ENCODE results near the gene S100A7. TPM values are rescaled to one million over a fixed set of nuclear protein-coding genes. Genes with fewer than 3 reads are reported as not detected.

Gene S100A7
- total and polyA plus RNA-seq, 9 of the 15 experiments (the other 6 are each of a cell fraction or from before 2014, with no cell fraction given): not detected

- TF ChIP-seq XRCC5 (IDR thresholded peaks at IDR 0.05; ENCODE audit: low read depth, low read length) (no peak), ZNF551 (CRISPR knock-in tag; IDR thresholded peaks at IDR 0.05) (no peak), ZNF140 (CRISPR knock-in tag; IDR thresholded peaks at IDR 0.05) (no peak), POU5F1 (IDR thresholded peaks at IDR 0.05; ENCODE audit: borderline replicate concordance, low read depth, low read length, partially characterized antibody) (no peak), SP1 (CRISPR knock-in tag; IDR thresholded peaks at IDR 0.05) (no peak), EP400 (IDR thresholded peaks at IDR 0.05) (no peak), MAFG (tag; conservative IDR thresholded peaks at IDR 0.05) (no peak)
Measured at GRCh38 chr1:153417136-153417888, 43.1 kb downstream of the S100A7 start (continued).

GRCh38 chr1:153415850-153416570 is 44.4 kb downstream of the S100A7 start, which contains the start of gene S100A7A:
S100A7A (plus strand) TSS chr1:153416520; CDS start chr1:153418083, 1,563 bp downstream.
- Histone ChIP-seq H3K79me2 (ENCODE audit: control insufficient read depth, insufficient read depth, low read length) (no peaks in the 10 kb centered on the region), H4K20me1 (replicated peaks; ENCODE audit: control insufficient read depth, insufficient read depth, low read length) (no peaks in the 10 kb centered on the region), H2AFZ (ENCODE audit: low read depth, low read length) (no peak within 1 kb of the TSS), H3K9me1 (ENCODE audit: control insufficient read depth, insufficient read depth, low read length) (no peaks in the 10 kb centered on the region), H3K27ac (ENCODE audit: extremely low read depth, low read depth, low read length) (no peak within 1 kb of the TSS), H3K4me3 (no peak within 1 kb of the TSS), H3K4me1 (replicated peaks in 1 of 2; ENCODE audit: control insufficient read depth in 2 of 2, insufficient read depth in 2 of 2, low read length in 2 of 2) (no peaks in the 10 kb centered on the region), H3K4me2 (ENCODE audit: insufficient read depth, low read length) (no peak within 1 kb of the TSS), H3K9me3 (replicated peaks; ENCODE audit: control insufficient read depth, insufficient read depth, low read depth, low read length) (no peaks in the 10 kb centered on the region), H3K9ac (ENCODE audit: insufficient read depth in 1 of 2, low read depth in 2 of 2, low read length in 2 of 2) (no peak within 1 kb of the TSS), H3K36me3 (ENCODE audit: control insufficient read depth, insufficient read depth, low read length) (no peaks in the 10 kb centered on the region), H3K27me3 (ENCODE audit: control insufficient read depth in 2 of 2, insufficient read depth in 2 of 2, low read length in 2 of 2) (peaks cover 0 to 21% of the 10 kb centered on the region in 2 experiments; a peak in 2 of 5 replicates)
- CTCF ChIA-PET (ENCODE audit: low intra/inter-chr PET ratio): no interaction called here
- 6% methylated on average over 6 of the region's 6 CpGs for WGBS (ENCODE audit: insufficient coverage, low coverage, missing lambda C conversion rate)
- POLR2A ChIA-PET: interaction anchor here (0.5 kb wide), 1 partner anchor 17 kb away, joined by 3 read pairs; no protein-coding TSS in a partner anchor
- FAIRE-seq (no peak), ATAC-seq (no peak), DNase-seq (ENCODE audit: extremely low read depth in 1 of 4, low spot score in 3 of 4) (no peak)
- in situ Hi-C loops (cut with MboI): no loop called here
- TF ChIP-seq GTF2B (IDR thresholded peaks at IDR 0.05; ENCODE audit: extremely low read depth, insufficient read length): no peak
- no peak for TF ChIP-seq ZNF589 (CRISPR knock-in tag; IDR thresholded peaks at IDR 0.05; ENCODE audit: low read depth)
- TF ChIP-seq RFX7 (CRISPR knock-in tag; IDR thresholded peaks at IDR 0.05): no peak
- no peak for TF ChIP-seq ARNT (IDR thresholded peaks at IDR 0.05)
- no peak for TF ChIP-seq GABPB2 (CRISPR knock-in tag; conservative IDR thresholded peaks at IDR 0.05)
- no peak for TF ChIP-seq TSHZ1 (CRISPR knock-in tag; IDR thresholded peaks at IDR 0.05)
- TF ChIP-seq ZFP1 (CRISPR knock-in tag; IDR thresholded peaks at IDR 0.05): no peak
- no peak for TF ChIP-seq FOXJ3 (CRISPR knock-in tag; IDR thresholded peaks at IDR 0.05)
- no peak for TF ChIP-seq GTF2E2 (tag; IDR thresholded peaks at IDR 0.05)
- no peak for TF ChIP-seq CBX3 (IDR thresholded peaks at IDR 0.05; ENCODE audit: borderline replicate concordance in 1 of 2, low read length in 2 of 2)
- no TSS peak for BruUV-seq (replicated peaks)
- intact Hi-C loops (cut with micrococcal nuclease): no loop called here

Data from K562 (cell line).